Right atrium auricular region (tissue), 2 donors: Measurements from ENCODE around the gene GABBR2. TPM values are rescaled to one million over a fixed set of nuclear protein-coding genes. Genes with fewer than 3 reads are reported as not detected.

Experiments
- DNase-seq: peaks from one replicate; pipeline ENCODE4 v3.0.0-alpha.2; 2019; ENCODE audit warnings: low spot score
- H3K27ac ChIP-seq, 2 donors: fragments of 200-600 bp; sonication (generic); 1 replicate in 1 of 2; 2 replicates in 1 of 2; pipeline ENCODE4 v1.5.1; 2016 to 2019
- H3K27me3 ChIP-seq, 2 donors: fragments of 200-600 bp; sonication (generic); one replicate each; pipeline versions ENCODE4 v1.5.1 to v1.6.0; 2017 to 2019
- H3K36me3 ChIP-seq: fragments of 200-600 bp; sonication (generic); one replicate; pipeline ENCODE4 v1.5.1; 2016
- H3K4me1 ChIP-seq, 2 donors: fragments of 200-600 bp; sonication (generic); one replicate each; pipeline versions ENCODE4 v1.5.1 to v1.6.0; 2017 to 2019
- H3K4me3 ChIP-seq, 2 donors: fragments of 200-600 bp; sonication (generic); 1 replicate in 1 of 2; 2 replicates in 1 of 2; pipeline ENCODE4 v1.5.1; 2017 to 2019; ENCODE audit warnings: mild to moderate bottlenecking in 1 of 2, moderate library complexity in 1 of 2
- H3K9me3 ChIP-seq, 2 donors: fragments of 200-600 bp; sonication (generic); one replicate each; pipeline ENCODE4 v1.5.1; 2019
- total RNA-seq, 2 donors: library from RNA; depleted of rRNA; stranded (reverse); fragments of >200 nt; gene quantifications; one replicate each; pipeline ENCODE4 v1.1.0, GENCODE V29; 2016
- TF ChIP-seq, protein P1 (sequence below), 2 donors: fragments of 200-600 bp; sonication (generic); IDR thresholded peaks; one replicate each; pipeline ENCODE4 v1.5.1; 2019; ENCODE audit warnings: antibody characterized with exemption in 2 of 2

The GABBR2 gene
- total RNA-seq, 2 donors from 2014 or later, result 0.22 TPM; not detected in 1

DNA sequence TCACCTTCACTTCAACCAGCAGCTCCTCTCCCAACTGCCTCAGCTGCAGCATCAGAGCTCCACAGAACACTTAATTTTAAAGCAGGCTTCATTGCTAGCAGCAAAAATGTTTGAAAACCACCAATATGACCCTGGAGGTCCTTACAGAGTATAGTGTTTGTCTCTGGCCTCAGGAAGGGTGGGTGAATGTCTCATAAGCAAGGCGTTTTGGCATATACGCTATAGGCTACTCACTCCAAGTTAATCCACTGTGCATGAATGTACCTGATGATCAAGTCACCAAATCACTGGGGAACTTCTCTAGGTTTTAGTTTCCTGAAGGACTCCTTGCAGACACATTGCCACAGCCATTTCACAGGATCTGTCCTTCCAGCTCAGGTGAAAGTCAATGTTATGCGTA lies 125.3 kb downstream of the GABBR2 start:
- Histone ChIP-seq H3K9me3 (no peaks in the 10 kb centered on the region), H3K27ac (no peak overlapping the region), H3K27me3 (no peaks in the 10 kb centered on the region), H3K36me3 (no peaks in the 10 kb centered on the region), H3K4me1 (no peaks in the 10 kb centered on the region), H3K4me3 (no peak overlapping the region)
- no peak for DNase-seq
- TF ChIP-seq, protein P1, sequence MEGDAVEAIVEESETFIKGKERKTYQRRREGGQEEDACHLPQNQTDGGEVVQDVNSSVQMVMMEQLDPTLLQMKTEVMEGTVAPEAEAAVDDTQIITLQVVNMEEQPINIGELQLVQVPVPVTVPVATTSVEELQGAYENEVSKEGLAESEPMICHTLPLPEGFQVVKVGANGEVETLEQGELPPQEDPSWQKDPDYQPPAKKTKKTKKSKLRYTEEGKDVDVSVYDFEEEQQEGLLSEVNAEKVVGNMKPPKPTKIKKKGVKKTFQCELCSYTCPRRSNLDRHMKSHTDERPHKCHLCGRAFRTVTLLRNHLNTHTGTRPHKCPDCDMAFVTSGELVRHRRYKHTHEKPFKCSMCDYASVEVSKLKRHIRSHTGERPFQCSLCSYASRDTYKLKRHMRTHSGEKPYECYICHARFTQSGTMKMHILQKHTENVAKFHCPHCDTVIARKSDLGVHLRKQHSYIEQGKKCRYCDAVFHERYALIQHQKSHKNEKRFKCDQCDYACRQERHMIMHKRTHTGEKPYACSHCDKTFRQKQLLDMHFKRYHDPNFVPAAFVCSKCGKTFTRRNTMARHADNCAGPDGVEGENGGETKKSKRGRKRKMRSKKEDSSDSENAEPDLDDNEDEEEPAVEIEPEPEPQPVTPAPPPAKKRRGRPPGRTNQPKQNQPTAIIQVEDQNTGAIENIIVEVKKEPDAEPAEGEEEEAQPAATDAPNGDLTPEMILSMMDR (IDR thresholded peaks at IDR 0.05), result no peak

DNA sequence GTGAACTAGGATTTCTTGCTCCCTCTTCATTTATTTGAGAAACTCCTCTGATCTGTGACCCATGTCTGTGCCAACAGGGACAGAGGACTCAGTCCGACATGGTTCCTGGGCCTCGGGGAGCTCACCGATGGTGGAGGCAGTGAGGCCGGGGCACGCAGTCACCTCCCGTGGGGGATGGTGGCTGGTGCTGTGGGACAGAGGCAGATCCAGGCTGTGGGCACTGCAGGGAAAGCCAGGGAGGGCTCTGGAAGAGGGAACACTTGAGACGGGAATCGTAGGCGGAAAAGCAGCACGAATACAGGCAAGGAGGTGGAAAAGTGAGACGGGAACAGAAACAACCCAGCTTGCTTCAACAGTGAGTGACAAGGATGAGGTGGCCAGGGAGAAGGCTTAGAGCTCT lies 127.8 kb downstream of the GABBR2 start:
- no peak overlapping the region for H3K4me3 ChIP-seq
- TF ChIP-seq, protein P1 (IDR thresholded peaks at IDR 0.05), result no peak
- no peaks in the 10 kb centered on the region for H3K9me3 ChIP-seq
- DNase-seq, result no peak
- H3K4me1 ChIP-seq, result no peaks in the 10 kb centered on the region
- H3K27ac ChIP-seq, result no peak overlapping the region
- H3K36me3 ChIP-seq, result no peaks in the 10 kb centered on the region
- H3K27me3 ChIP-seq, result no peaks in the 10 kb centered on the region

DNA sequence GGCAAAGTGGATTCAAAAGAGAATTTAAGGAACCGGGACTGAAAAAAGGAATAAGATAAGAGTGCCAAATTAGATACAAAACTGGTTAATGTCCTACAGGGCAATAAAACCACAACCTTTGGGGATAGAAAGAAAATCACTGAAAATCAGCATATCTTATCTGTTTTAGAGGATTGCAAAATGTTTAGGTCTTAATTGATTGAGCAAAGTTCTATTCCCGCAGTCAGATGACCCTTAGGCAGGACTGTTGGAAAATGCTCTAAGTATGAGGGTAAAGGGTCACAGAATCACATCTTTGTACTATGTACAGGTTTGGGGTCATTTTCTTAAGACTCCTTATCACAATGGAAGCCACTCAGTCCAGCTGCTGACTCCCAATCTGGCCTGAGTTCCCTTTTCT lies 129.0 kb downstream of the GABBR2 start:
- TF ChIP-seq, protein P1 (IDR thresholded peaks at IDR 0.05), result no peak
- no peaks in the 10 kb centered on the region for H3K36me3 ChIP-seq
- no peak overlapping the region for H3K4me3 ChIP-seq
- no peak overlapping the region for H3K27ac ChIP-seq
- H3K4me1 ChIP-seq, result no peaks in the 10 kb centered on the region
- no peak for DNase-seq
- no peaks in the 10 kb centered on the region for H3K9me3 ChIP-seq
- no peaks in the 10 kb centered on the region for H3K27me3 ChIP-seq

DNA sequence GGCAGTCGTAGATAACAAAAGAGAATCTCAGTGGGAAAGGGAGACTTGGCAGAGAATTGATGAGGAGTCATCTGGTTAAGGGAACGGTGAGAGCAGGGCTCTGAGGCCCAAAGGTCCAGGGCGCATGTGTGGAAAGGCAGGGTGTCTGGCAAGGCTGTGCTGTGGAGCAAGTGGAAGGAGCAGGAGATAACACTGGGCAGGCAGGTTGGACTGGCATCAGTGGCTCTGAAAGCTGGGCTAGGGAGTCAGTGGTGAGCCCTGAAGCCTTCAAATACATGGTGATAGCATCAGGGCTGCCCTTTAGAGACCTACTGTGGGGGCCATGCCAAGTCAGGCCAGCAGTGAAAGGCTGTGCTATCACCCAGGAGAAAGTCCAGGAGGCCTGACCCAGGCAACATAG lies 131.3 kb downstream of the GABBR2 start:
- TF ChIP-seq, protein P1 (IDR thresholded peaks at IDR 0.05), result no peak
- Histone ChIP-seq H3K27me3 (no peaks in the 10 kb centered on the region), H3K27ac (no peak overlapping the region), H3K36me3 (no peaks in the 10 kb centered on the region), H3K4me1 (no peaks in the 10 kb centered on the region), H3K4me3 (no peak overlapping the region), H3K9me3 (no peaks in the 10 kb centered on the region)
- DNase-seq, result no peak

DNA sequence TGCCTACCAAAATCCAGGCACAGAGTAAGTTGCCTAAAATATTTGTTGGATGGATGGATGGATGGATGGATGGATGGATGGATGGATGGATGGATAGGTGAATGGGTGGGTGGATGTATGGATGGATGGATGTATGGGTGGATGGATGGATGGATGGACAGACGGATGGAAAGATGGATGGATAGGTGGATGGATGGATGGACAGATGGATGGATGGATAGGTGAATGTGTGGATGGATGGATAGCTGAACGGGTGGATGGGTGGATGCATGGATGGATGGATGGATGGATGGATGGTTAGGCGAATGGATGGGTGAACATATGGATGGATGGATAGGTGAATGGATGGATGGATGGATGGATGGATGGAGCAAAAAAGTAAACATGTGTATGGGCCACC lies 131.9 kb downstream of the GABBR2 start:
- Histone ChIP-seq H3K4me1 (no peaks in the 10 kb centered on the region), H3K27me3 (no peaks in the 10 kb centered on the region), H3K27ac (no peak overlapping the region), H3K9me3 (no peaks in the 10 kb centered on the region), H3K4me3 (no peak overlapping the region), H3K36me3 (no peaks in the 10 kb centered on the region)
- DNase-seq, result no peak
- TF ChIP-seq, protein P1 (IDR thresholded peaks at IDR 0.05), result no peak

DNA sequence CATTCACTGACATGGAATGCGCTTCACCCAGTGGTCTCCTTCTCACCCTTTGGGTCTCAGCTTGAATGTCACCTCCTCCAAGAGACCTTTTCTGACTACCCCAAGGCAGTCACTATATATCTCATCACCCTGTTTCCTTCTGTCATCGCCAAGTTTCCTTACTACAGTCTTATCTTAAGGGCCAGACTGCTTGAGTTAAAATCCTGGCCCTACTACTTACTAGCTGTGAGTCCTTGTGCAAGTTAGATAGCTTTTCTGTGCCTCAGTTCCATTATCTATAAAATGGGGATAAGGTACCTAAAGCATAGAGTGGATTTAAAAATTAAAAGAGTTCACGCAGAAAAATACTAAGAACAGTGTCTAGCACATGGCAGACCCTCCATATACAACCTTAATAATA lies 132.4 kb downstream of the GABBR2 start:
- Histone ChIP-seq H3K4me3 (no peak overlapping the region), H3K36me3 (no peaks in the 10 kb centered on the region), H3K27me3 (no peaks in the 10 kb centered on the region), H3K4me1 (no peaks in the 10 kb centered on the region), H3K9me3 (no peaks in the 10 kb centered on the region), H3K27ac (no peak overlapping the region)
- no peak for DNase-seq
- TF ChIP-seq, protein P1 (IDR thresholded peaks at IDR 0.05), result no peak
